Panc1 (cell line): ENCODE results near the gene TUBG1. TPM values are rescaled to one million over a fixed set of nuclear protein-coding genes. Genes with fewer than 3 reads are reported as not detected.

ENCODE experiments used
- ATAC-seq: fragments of 200-7000 bp; cut with Tn5 transposase; 2 replicates; pipeline ENCODE4 v1.9.1; 2020; ENCODE audit warnings: mild to moderate bottlenecking, moderate library complexity
- BruUV-seq: library from RNA; stranded (reverse); fragments of 400-500 nt; replicated peaks from 2 replicates; lab custom pipeline; 2021; lab: Mats Ljungman, UMichigan
- CTCF ChIA-PET: fragments of 300-600 bp; sonication (Branson Sonifier 250); formaldehyde crosslinking; loops from one replicate; lab custom pipeline; 2022; ENCODE audit warnings: antibody characterized with exemption; lab: Charles Lee
- POLR2A ChIA-PET: fragments of 300-600 bp; sonication (Branson Sonifier 250); formaldehyde crosslinking; loops from one replicate; lab custom pipeline; 2022; ENCODE audit warnings: antibody characterized with exemption; lab: Charles Lee
- DNase-seq: peaks from one replicate; pipeline ENCODE4 v3.0.0-alpha.2; 2010; ENCODE audit warnings: low read depth, low spot score
- H3K27ac ChIP-seq: 2 replicates; pipeline ENCODE4 v1.5.1; 2011; ENCODE audit warnings: mild to moderate bottlenecking, low read length, inconsistent platforms
- H3K27me3 ChIP-seq: fragments of 200-500 bp; sonication (Bioruptor generic); 2 replicates; pipeline ENCODE4 v1.6.0; 2014; ENCODE audit warnings: low read length, inconsistent platforms; ENCODE audit not compliant: control insufficient read depth, insufficient read depth
- H3K36me3 ChIP-seq: fragments of 200-500 bp; sonication (Bioruptor generic); 2 replicates; pipeline ENCODE4 v1.5.1; 2014; ENCODE audit warnings: inconsistent platforms, mild to moderate bottlenecking, low read length, moderate library complexity; ENCODE audit not compliant: control insufficient read depth, insufficient read depth
- H3K4me1 ChIP-seq: 2 replicates; pipeline ENCODE4 v1.5.1; 2011; ENCODE audit warnings: inconsistent platforms, mild to moderate bottlenecking, low read length, moderate library complexity; ENCODE audit not compliant: control insufficient read depth, insufficient read depth
- H3K4me3 ChIP-seq, 2 experiments: 2 replicates each; pipeline ENCODE4 v1.5.1; 2011 to 2012; ENCODE audit warnings: low read depth in 2 of 2, low read length in 2 of 2, mild to moderate bottlenecking in 2 of 2, inconsistent platforms in 1 of 2, moderate library complexity in 1 of 2
- H3K9me3 ChIP-seq: fragments of 200-500 bp; sonication (Bioruptor generic); 2 replicates; pipeline ENCODE4 v1.5.1; 2014; ENCODE audit warnings: low read depth, mild to moderate bottlenecking, inconsistent platforms, low read length, moderate library complexity; ENCODE audit not compliant: control insufficient read depth, insufficient read depth
- CTCF ChIP-seq: fragments of 450-650 bp; IDR thresholded peaks from 2 replicates; pipeline ENCODE4 v1.5.1; 2017; ENCODE audit warnings: mild to moderate bottlenecking
- POLR2AphosphoS5 ChIP-seq: IDR thresholded peaks from 2 replicates; pipeline ENCODE4 v1.6.1; 2012; ENCODE audit warnings: mild to moderate bottlenecking, low read depth, low read length, moderate library complexity
- REST ChIP-seq, 2 experiments: IDR thresholded peaks; 2 replicates each; pipeline ENCODE4 v1.6.1; 2011 to 2012; ENCODE audit warnings: low read depth in 2 of 2, control low read depth in 1 of 2, low read length in 1 of 2, mild to moderate bottlenecking in 1 of 2, moderate library complexity in 1 of 2; ENCODE audit not compliant: insufficient read depth in 1 of 2
- SIN3A ChIP-seq: IDR thresholded peaks from 2 replicates; pipeline ENCODE4 v1.6.1; 2012; ENCODE audit warnings: low read depth, mild to moderate bottlenecking, low read length, moderate library complexity, borderline replicate concordance; ENCODE audit not compliant: insufficient read depth
- TCF7L2 ChIP-seq: IDR thresholded peaks from 2 replicates; pipeline ENCODE4 v1.6.1; 2011; ENCODE audit warnings: mild to moderate bottlenecking, low read depth, low read length, inconsistent platforms
- in situ Hi-C: cut with HindIII; loops from 2 replicates; pipeline ENCODE4 v1.10.0; 2016; ENCODE audit warnings: low sequenced_read_pairs, low pct_unique_long_range_greater_than_20kb
- intact Hi-C: fragments of 100-400 bp; cut with micrococcal nuclease; formaldehyde crosslinking; loops from one replicate; pipeline ENCODE4 v1.10.0; 2022; ENCODE audit not compliant: unreplicated experiment
- total RNA-seq: library from RNA; stranded (reverse); gene quantifications from one replicate; pipeline ENCODE4 v1.2.1, GENCODE V29; 2021; ENCODE audit not compliant: unreplicated experiment

The TUBG1 gene
- total RNA-seq, 1 experiment from 2014 or later, result 99.8 TPM

- intact Hi-C loops (no loop called here), in situ Hi-C loops (no loop called here)
- ATAC-seq (no peak), DNase-seq (no peak)
- ChIA-PET POLR2A (no interaction called here), CTCF (no interaction called here)
- Histone ChIP-seq H3K4me3 (no peak overlapping the region), H3K36me3 (no peaks in the 10 kb centered on the region), H3K27ac (no peak overlapping the region), H3K27me3 (no peaks in the 10 kb centered on the region), H3K9me3 (no peaks in the 10 kb centered on the region), H3K4me1 (peaks cover under 1% of the 10 kb centered on the region; the same call in 1 of the 2 replicates)
- BruUV-seq, result no TSS peak
- TF ChIP-seq TCF7L2, result no peak
- TF ChIP-seq CTCF, result no peak
- no peak for TF ChIP-seq REST (IDR thresholded peaks at IDR 0.05; ENCODE audit: insufficient read depth in 1 of 2, low read depth in 2 of 2, low read length in 1 of 2)
- TF ChIP-seq POLR2AphosphoS5, result no peak
- TF ChIP-seq SIN3A, result no peak
Observed at GRCh38 chr17:42629411-42630009, 20.0 kb downstream of the TUBG1 start.

GRCh38 chr17:42632949-42633444, 23.5 kb downstream of the TUBG1 start:
- H3K27ac ChIP-seq, result no peak overlapping the region
- ChIA-PET CTCF (interaction anchor here (0.6 to 0.7 kb wide), 2 partner anchors 31 to 33 kb away, joined by 3 read pairs; no protein-coding TSS in a partner anchor), POLR2A (interaction anchor here (0.7 kb wide), 1 partner anchor 161 kb away, joined by 23 read pairs; no protein-coding TSS in a partner anchor)
- ATAC-seq (no peak), DNase-seq (no peak)
- H3K4me1 ChIP-seq, result no peaks in the 10 kb centered on the region
- TF ChIP-seq SIN3A (no peak), POLR2AphosphoS5 (no peak), TCF7L2 (no peak), REST (IDR thresholded peaks at IDR 0.05; ENCODE audit: insufficient read depth in 1 of 2, low read depth in 2 of 2, low read length in 1 of 2) (no peak), CTCF (no peak)
- intact Hi-C loops (no loop called here), in situ Hi-C loops (no loop called here)
- no peaks in the 10 kb centered on the region for H3K27me3 ChIP-seq
- no peak overlapping the region for H3K4me3 ChIP-seq
- H3K36me3 ChIP-seq, result no peaks in the 10 kb centered on the region
- H3K9me3 ChIP-seq, result no peaks in the 10 kb centered on the region
- no TSS peak for BruUV-seq
